K562 (cell line): Measurements from ENCODE around the gene COMMD9. TPM values are rescaled to one million over a fixed set of nuclear protein-coding genes. Genes with fewer than 3 reads are reported as not detected.

Source experiments
- ATAC-seq: fragments of 200-7000 bp; cut with Tn5 transposase; 3 replicates; pipeline ENCODE4 v1.9.1; 2020; ENCODE audit warnings: moderate library complexity
- BruUV-seq: library from RNA; stranded (reverse); fragments of 400-500 nt; replicated peaks from 2 replicates; lab custom pipeline; 2021; lab: Mats Ljungman, UMichigan
- CTCF ChIA-PET: fragments of 300-600 bp; formaldehyde crosslinking; extraction: SDS; loops from one replicate; lab custom pipeline; 2021; ENCODE audit warnings: low intra/inter-chr PET ratio; lab: Yijun Ruan, JAX
- POLR2A ChIA-PET: fragments of 300-600, 350-650 bp; sonication (Branson Sonifier 250); formaldehyde crosslinking; extraction: SDS; loops from one replicate; lab custom pipeline; 2021; ENCODE audit warnings: antibody characterized with exemption, inconsistent platforms; lab: Yijun Ruan, JAX
- DNase-seq, 4 experiments: peaks; one replicate each; pipeline versions ENCODE4 v3.0.0 to v3.0.0-alpha.2; 2011 to 2018; ENCODE audit warnings: low spot score in 3 of 4, mixed read lengths in 3 of 4; ENCODE audit errors: extremely low read depth in 1 of 4
- FAIRE-seq: peaks from 2 replicates; lab custom pipeline; 2011; peaks lifted over from hg19 to GRCh38; lab: Jason Lieb, UNC
- H2AFZ ChIP-seq: 2 replicates; pipeline ENCODE4 v1.6.0; 2011; ENCODE audit warnings: low read depth, low read length, control low read depth, inconsistent platforms
- H3K27ac ChIP-seq: fragments of 200-600 bp; 3 replicates; pipeline ENCODE4 v1.8.0; 2011; ENCODE audit warnings: low read depth, mild to moderate bottlenecking, control low read depth, inconsistent platforms, low read length, moderate library complexity, mixed read lengths; ENCODE audit errors: extremely low read depth
- H3K27me3 ChIP-seq, 2 experiments: fragments of 300-600 bp in 1 of 2; 2 replicates in 1 of 2; 3 replicates in 1 of 2; pipeline versions ENCODE4 v1.6.0 to v1.8.0; 2011; ENCODE audit warnings: inconsistent platforms in 2 of 2, low read length in 2 of 2, mild to moderate bottlenecking in 1 of 2, mixed read lengths in 1 of 2, moderate library complexity in 1 of 2; ENCODE audit not compliant: control insufficient read depth in 2 of 2, insufficient read depth in 2 of 2
- H3K36me3 ChIP-seq: fragments of 300-600 bp; 3 replicates; pipeline ENCODE4 v1.8.0; 2011; ENCODE audit warnings: mild to moderate bottlenecking, low read length, inconsistent platforms; ENCODE audit not compliant: control insufficient read depth, insufficient read depth
- H3K4me1 ChIP-seq, 2 experiments: fragments of 200-600 bp in 1 of 2; replicated peaks in 1 of 2; 2 replicates in 1 of 2; 3 replicates in 1 of 2; pipeline versions ENCODE4 v1.5.1 to v1.8.0; 2011; ENCODE audit warnings: inconsistent platforms in 2 of 2, low read length in 2 of 2, mild to moderate bottlenecking in 1 of 2, mixed read lengths in 1 of 2, moderate library complexity in 1 of 2; ENCODE audit not compliant: control insufficient read depth in 2 of 2, insufficient read depth in 2 of 2
- H3K4me2 ChIP-seq: 2 replicates; pipeline ENCODE4 v1.6.1; 2011; ENCODE audit warnings: low read length, control low read depth, inconsistent platforms, mixed read lengths; ENCODE audit not compliant: insufficient read depth
- H3K4me3 ChIP-seq: fragments of 200-600 bp; sonication (generic), shearing (Covaris generic); 2 replicates; pipeline ENCODE4 v1.5.1; 2016; ENCODE audit warnings: control low read depth, inconsistent platforms
- H3K79me2 ChIP-seq: fragments of 200-600 bp; 3 replicates; pipeline ENCODE4 v1.8.0; 2011; ENCODE audit warnings: low read length, inconsistent platforms; ENCODE audit not compliant: control insufficient read depth, insufficient read depth
- H3K9ac ChIP-seq, 2 experiments: 2 replicates each; pipeline versions ENCODE4 v1.6.0 to v1.6.1; 2011; ENCODE audit warnings: low read depth in 2 of 2, low read length in 2 of 2, control low read depth in 1 of 2, inconsistent platforms in 1 of 2, mild to moderate bottlenecking in 1 of 2, mixed read lengths in 1 of 2; ENCODE audit not compliant: insufficient read depth in 1 of 2
- H3K9me1 ChIP-seq: one replicate; pipeline ENCODE4 v1.6.0; 2011; ENCODE audit warnings: inconsistent platforms, mild to moderate bottlenecking, low read length, moderate library complexity; ENCODE audit not compliant: control insufficient read depth, insufficient read depth
- H3K9me3 ChIP-seq: replicated peaks from 2 replicates; pipeline ENCODE4 v1.5.1; 2011; ENCODE audit warnings: low read depth, low read length, inconsistent platforms; ENCODE audit not compliant: control insufficient read depth, insufficient read depth
- H4K20me1 ChIP-seq: replicated peaks from 2 replicates; pipeline ENCODE4 v1.6.1; 2011; ENCODE audit warnings: low read length, inconsistent platforms, mixed read lengths; ENCODE audit not compliant: control insufficient read depth, insufficient read depth
- E2F4 ChIP-seq: sonication (generic); formaldehyde crosslinking; IDR thresholded peaks from 2 replicates; pipeline ENCODE4 v1.8.0; 2022; ENCODE audit warnings: mild to moderate bottlenecking, low read depth, missing genetic modification reagents
- HSF4 ChIP-seq: fragments of 250-450 bp; sonication (Bioruptor Pico); IDR thresholded peaks from 2 replicates; pipeline ENCODE4 v2.1.2; 2022; ENCODE audit warnings: mild to moderate bottlenecking, moderate library complexity, borderline replicate concordance
- MEF2D ChIP-seq: conservative IDR thresholded peaks from 2 replicates; pipeline ENCODE4 v1.6.1; 2016; ENCODE audit warnings: low read depth, missing genetic modification characterization, missing compliant biosample characterization
- RFX1 ChIP-seq: fragments of 450-650 bp; IDR thresholded peaks from 2 replicates; pipeline ENCODE4 v1.6.1; 2016; ENCODE audit warnings: mild to moderate bottlenecking, moderate library complexity
- SREBF2 ChIP-seq: sonication (generic); formaldehyde crosslinking; IDR thresholded peaks from 2 replicates; pipeline ENCODE4 v1.4.0; 2020; ENCODE audit warnings: mild to moderate bottlenecking, missing genetic modification reagents
- SUPT5H ChIP-seq: fragments of 450-650 bp; IDR thresholded peaks from 2 replicates; pipeline ENCODE4 v1.6.1; 2016
- TBP ChIP-seq: optimal IDR thresholded peaks from 2 replicates; pipeline ENCODE3; 2011; ENCODE audit warnings: low read depth, low read length, improper control_type of control experiment
- ZBTB2 ChIP-seq: fragments of 450-650 bp; IDR thresholded peaks from 2 replicates; pipeline ENCODE4 v1.6.1; 2016; ENCODE audit warnings: antibody characterized with exemption
- ZEB2 ChIP-seq: fragments of 450-650 bp; IDR thresholded peaks from 2 replicates; pipeline ENCODE4 v1.6.1; 2016
- ZNF436 ChIP-seq: fragments of 250-450, 450-650 bp; sonication (Bioruptor Pico); formaldehyde crosslinking; IDR thresholded peaks from 2 replicates; pipeline ENCODE4 v1.7.0; 2020; ENCODE audit warnings: mild to moderate bottlenecking
- WGBS: fragments of 100-300 bp; shearing (Covaris generic); methylation state at CpG from one replicate; pipeline ENCODE4 v1.1.6; 2016; ENCODE audit warnings: low coverage, mixed read lengths; ENCODE audit not compliant: insufficient coverage; ENCODE audit errors: missing lambda C conversion rate; 5-methylcytosine and 5-hydroxymethylcytosine counted together
- in situ Hi-C: fragments of 300-500 bp; cut with MboI; formaldehyde crosslinking; loops from 4 replicates; pipeline ENCODE4 v1.15.0; 2018; ENCODE audit warnings: inconsistent platforms, mixed read lengths
- intact Hi-C: fragments of 100-400 bp; cut with micrococcal nuclease; formaldehyde crosslinking; loops from 2 replicates; pipeline ENCODE4 v1.14.2; 2022
- polyA plus RNA-seq, 8 experiments: library from polyadenylated mRNA; depleted of rRNA in 4 of 8; stranded (reverse) in 5 of 8; unstranded in 3 of 8; fragments of >200 nt; fragmentation: Nextera tagmentation in 2 of 8; fragmentation: Illumina TruSeq in 1 of 8; extraction: Ambion mirVana in 2 of 8; extraction: Trizol in 1 of 8; gene quantifications; 2 replicates each; pipeline versions ENCODE4 v1.2.1 to v1.2.3, GENCODE V29; 2011 to 2014; ENCODE audit warnings: inconsistent platforms in 1 of 8, missing spikeins in 1 of 8
- total RNA-seq, 7 experiments: library from RNA; depleted of rRNA in 6 of 7; stranded (reverse); fragments of >200 nt in 6 of 7; fragmentation: Illumina TruSeq in 2 of 7; extraction: Trizol in 2 of 7; gene quantifications; 2 replicates each; pipeline versions ENCODE4 v1.2.1 to v1.2.3, GENCODE V29; 2011 to 2021; ENCODE audit warnings: low replicate concordance in 1 of 7

Gene COMMD9
- total and polyA plus RNA-seq, 9 of the 15 experiments (the other 6 are each of a cell fraction or from before 2014, with no cell fraction given): 27.3 to 121 (median 48.0) TPM

- H2AFZ ChIP-seq: no peak overlapping the region
- no peak; the same call in 2 of the 3 replicates for ATAC-seq
- no peak overlapping the region for H3K4me2 ChIP-seq
- POLR2A ChIA-PET: interaction anchor here (1.0 kb wide), 1 partner anchor 13 kb away, joined by 4 read pairs; no protein-coding TSS in a partner anchor
- H3K79me2 ChIP-seq: no peaks in the 10 kb centered on the region
- H3K27ac ChIP-seq: no peak overlapping the region
- no peak overlapping the region for H3K4me3 ChIP-seq
- H3K9ac ChIP-seq: no peak overlapping the region; a peak in 1 of 4 replicates
- no peak for FAIRE-seq
- no peaks in the 10 kb centered on the region for H3K27me3 ChIP-seq
- TF ChIP-seq SREBF2 (CRISPR knock-in tag): no peak
- TF ChIP-seq RFX1: peak; percentile 44; the same call in 1 of the 2 replicates
- no peak for TF ChIP-seq TBP
- no peak for TF ChIP-seq MEF2D
- TF ChIP-seq, all 486 proteins: peak for 1
- DNase-seq: no peak
- WGBS: 59% methylated on average over 13 of the region's 13 CpGs
- no peaks in the 10 kb centered on the region for H3K4me1 ChIP-seq
- in situ Hi-C loops (no loop called here), intact Hi-C loops (no loop called here)
- no peaks in the 10 kb centered on the region for H3K36me3 ChIP-seq
- H4K20me1 ChIP-seq: no peaks in the 10 kb centered on the region
- no peaks in the 10 kb centered on the region for H3K9me3 ChIP-seq
- no TSS peak for BruUV-seq
- CTCF ChIA-PET: no interaction called here
- no peaks in the 10 kb centered on the region for H3K9me1 ChIP-seq
Measured at GRCh38 chr11:36278531-36279282, 10.5 kb downstream of the COMMD9 start.

- DNase-seq (no peak), ATAC-seq (no peak), FAIRE-seq (no peak)
- Histone ChIP-seq H3K4me3 (no peak overlapping the region), H3K27me3 (no peaks in the 10 kb centered on the region), H3K4me2 (no peak overlapping the region), H3K4me1 (no peaks in the 10 kb centered on the region), H4K20me1 (no peaks in the 10 kb centered on the region; the same call in 1 of the 2 replicates), H3K9ac (no peak overlapping the region), H3K9me1 (peaks cover 2% of the 10 kb centered on the region), H3K36me3 (no peaks in the 10 kb centered on the region), H2AFZ (no peak overlapping the region), H3K79me2 (no peaks in the 10 kb centered on the region), H3K9me3 (no peaks in the 10 kb centered on the region), H3K27ac (no peak overlapping the region)
- TF ChIP-seq SUPT5H (no peak), E2F4 (CRISPR knock-in tag) (no peak), ZBTB2 (no peak), ZEB2 (no peak), HSF4 (CRISPR knock-in tag) (no peak), ZNF436 (CRISPR knock-in tag) (no peak)
- in situ Hi-C loops (no loop called here), intact Hi-C loops (no loop called here)
- CTCF ChIA-PET: no interaction called here
- POLR2A ChIA-PET: interaction anchor here (0.6 kb wide), 3 partner anchors 169 to 486 kb away, joined by 3 to 5 read pairs (median 4); no protein-coding TSS in a partner anchor
- 66% methylated on average over 7 of the region's 7 CpGs for WGBS
- no TSS peak for BruUV-seq
Measured at GRCh38 chr11:36274414-36274813, 14.8 kb downstream of the COMMD9 start.
